ENCODE data around the gene LRRC1.

- TF ChIP-seq CTCF (IDR thresholded peaks at IDR 0.05) (no peak), POLR2A (IDR thresholded peaks at IDR 0.05) (no peak)
Observed at GRCh38 chr6:53818858-53819609, 24.2 kb downstream of the LRRC1 start.
